H1 (cell line): ENCODE results near the gene THEMIS. TPM values are rescaled to one million over a fixed set of nuclear protein-coding genes. Genes with fewer than 3 reads are reported as not detected.

Experiments used
- CTCF ChIA-PET: fragments of 300-600 bp; sonication (Branson Sonifier 250); formaldehyde crosslinking; loops from one replicate; lab custom pipeline; 2021; ENCODE audit not compliant: partially characterized antibody; lab: Charles Lee
- POLR2A ChIA-PET: fragments of 300-600 bp; sonication (Branson Sonifier 250); formaldehyde crosslinking; loops from one replicate; lab custom pipeline; 2021; ENCODE audit warnings: inconsistent platforms; ENCODE audit not compliant: partially characterized antibody; lab: Charles Lee
- DNase-seq, 2 experiments: peaks; one replicate each; pipeline versions ENCODE4 v3.0.0 to v3.0.0-alpha.2; 2010 to 2022; ENCODE audit warnings: low spot score in 2 of 2, low read depth in 1 of 2, mixed read lengths in 1 of 2
- FAIRE-seq: peaks from 2 replicates; lab custom pipeline; 2011; peaks lifted over from hg19 to GRCh38; lab: Jason Lieb, UNC
- H2AFZ ChIP-seq: 2 replicates; pipeline ENCODE4 v1.8.1; 2012; ENCODE audit warnings: low read length, inconsistent platforms
- H2AK5ac ChIP-seq: 2 replicates; pipeline ENCODE4 v1.6.1; 2013; ENCODE audit warnings: low read depth, low read length
- H2BK120ac ChIP-seq: replicated peaks from 2 replicates; pipeline ENCODE3; 2013; ENCODE audit warnings: low read depth, low read length, inconsistent platforms
- H2BK12ac ChIP-seq: 2 replicates; pipeline ENCODE4 v1.6.1; 2013; ENCODE audit warnings: low read depth, low read length
- H2BK15ac ChIP-seq: 2 replicates; pipeline ENCODE4 v1.6.1; 2013; ENCODE audit warnings: low read length
- H2BK20ac ChIP-seq: 2 replicates; pipeline ENCODE4 v1.6.1; 2013; ENCODE audit warnings: low read length
- H2BK5ac ChIP-seq: 2 replicates; pipeline ENCODE4 v1.6.1; 2013; ENCODE audit warnings: low read depth, low read length
- H3K14ac ChIP-seq: 2 replicates; pipeline ENCODE4 v1.6.1; 2013; ENCODE audit warnings: inconsistent platforms; ENCODE audit not compliant: insufficient read length
- H3K18ac ChIP-seq: 2 replicates; pipeline ENCODE4 v1.6.1; 2013; ENCODE audit warnings: low read length; ENCODE audit errors: extremely low read depth
- H3K23ac ChIP-seq: 2 replicates; pipeline ENCODE4 v1.6.1; 2013; ENCODE audit warnings: inconsistent platforms; ENCODE audit not compliant: insufficient read length
- H3K23me2 ChIP-seq: 2 replicates; pipeline ENCODE4 v1.6.1; 2013; ENCODE audit warnings: low read depth, low read length
- H3K27ac ChIP-seq: 2 replicates; pipeline ENCODE4 v1.6.1; 2011; ENCODE audit warnings: low read depth, low read length, inconsistent platforms
- H3K27me3 ChIP-seq, 4 experiments: replicated peaks in 1 of 4; 1 replicate in 1 of 4; 2 replicates in 3 of 4; pipeline versions ENCODE4 v1.6.1 to v1.8.1; 2011 to 2013; ENCODE audit warnings: low read length in 3 of 4, mild to moderate bottlenecking in 3 of 4, inconsistent platforms in 2 of 4, mixed read lengths in 2 of 4, moderate library complexity in 1 of 4; ENCODE audit not compliant: control insufficient read depth in 3 of 4, insufficient read depth in 3 of 4; ENCODE audit errors: extremely low read depth in 1 of 4
- H3K36me3 ChIP-seq, 4 experiments: 2 replicates each; pipeline versions ENCODE4 v1.6.1 to v1.8.1; 2011 to 2013; ENCODE audit warnings: mild to moderate bottlenecking in 4 of 4, low read length in 3 of 4, moderate library complexity in 2 of 4, control low read depth in 1 of 4, inconsistent platforms in 1 of 4; ENCODE audit not compliant: insufficient read depth in 4 of 4, control insufficient read depth in 2 of 4
- H3K4ac ChIP-seq: replicated peaks from 2 replicates; pipeline ENCODE3; 2013; ENCODE audit warnings: low read length, low read depth, mixed read lengths, inconsistent platforms; ENCODE audit not compliant: insufficient read length
- H3K4me1 ChIP-seq, 4 experiments: replicated peaks in 1 of 4; 1 replicate in 1 of 4; 2 replicates in 3 of 4; pipeline versions ENCODE4 v1.6.1 to v1.8.1; 2011 to 2013; ENCODE audit warnings: low read length in 3 of 4, inconsistent platforms in 2 of 4, mixed read lengths in 1 of 4; ENCODE audit not compliant: insufficient read depth in 4 of 4, control insufficient read depth in 3 of 4
- H3K4me2 ChIP-seq, 2 experiments: 2 replicates each; pipeline versions ENCODE4 v1.6.1 to v1.8.1; 2011 to 2013; ENCODE audit warnings: low read depth in 2 of 2, low read length in 2 of 2, control low read depth in 1 of 2, inconsistent platforms in 1 of 2, mild to moderate bottlenecking in 1 of 2; ENCODE audit not compliant: insufficient read depth in 1 of 2
- H3K4me3 ChIP-seq, 4 experiments: fragments of 200-600, 300-600 bp in 1 of 4; sonication (generic), shearing (Covaris generic), sonication (Bioruptor Twin) in 1 of 4; 2 replicates each; pipeline versions ENCODE4 v1.5.1 to v1.8.1; 2011 to 2016; ENCODE audit warnings: low read length in 4 of 4, low read depth in 3 of 4, control low read depth in 2 of 4, inconsistent platforms in 2 of 4, mild to moderate bottlenecking in 2 of 4, mixed read lengths in 1 of 4, moderate library complexity in 1 of 4; ENCODE audit not compliant: insufficient read depth in 2 of 4; ENCODE audit errors: extremely low read depth in 1 of 4
- H3K56ac ChIP-seq: replicated peaks from 2 replicates; pipeline ENCODE3; 2013; ENCODE audit warnings: low read depth, mild to moderate bottlenecking, mixed read lengths, low read length, inconsistent platforms; ENCODE audit not compliant: insufficient read length
- H3K79me1 ChIP-seq: 2 replicates; pipeline ENCODE4 v1.6.1; 2013; ENCODE audit warnings: low read depth, low read length, control low read depth
- H3K79me2 ChIP-seq, 2 experiments: 2 replicates each; pipeline versions ENCODE4 v1.6.1 to v1.8.1; 2012 to 2013; ENCODE audit warnings: low read length in 2 of 2, mild to moderate bottlenecking in 2 of 2, inconsistent platforms in 1 of 2; ENCODE audit not compliant: insufficient read depth in 2 of 2, control insufficient read depth in 1 of 2
- H3K9ac ChIP-seq, 4 experiments: replicated peaks in 1 of 4; 1 replicate in 1 of 4; 2 replicates in 3 of 4; pipeline versions ENCODE4 v1.6.1 to v1.8.1; 2011 to 2013; ENCODE audit warnings: low read depth in 3 of 4, low read length in 3 of 4, control low read depth in 2 of 4, mild to moderate bottlenecking in 2 of 4, moderate library complexity in 2 of 4, inconsistent platforms in 1 of 4; ENCODE audit errors: extremely low read depth in 1 of 4
- H3K9me3 ChIP-seq, 2 experiments: 2 replicates each; pipeline versions ENCODE4 v1.6.1 to v1.8.1; 2012 to 2013; ENCODE audit warnings: mild to moderate bottlenecking in 2 of 2, moderate library complexity in 2 of 2, control low read depth in 1 of 2, inconsistent platforms in 1 of 2, low read depth in 1 of 2, low read length in 1 of 2, mixed read lengths in 1 of 2; ENCODE audit not compliant: insufficient read depth in 2 of 2
- H4K20me1 ChIP-seq, 2 experiments: replicated peaks in 1 of 2; 2 replicates each; pipeline versions ENCODE3 to v1.8.1; 2011 to 2013; ENCODE audit warnings: inconsistent platforms in 2 of 2, low read length in 2 of 2, mild to moderate bottlenecking in 1 of 2; ENCODE audit not compliant: insufficient read depth in 2 of 2, control insufficient read depth in 1 of 2
- H4K5ac ChIP-seq: 2 replicates; pipeline ENCODE4 v1.6.1; 2013; ENCODE audit warnings: low read length, low read depth, mixed read lengths, inconsistent platforms; ENCODE audit not compliant: insufficient read length
- H4K8ac ChIP-seq: 2 replicates; pipeline ENCODE4 v1.8.0; 2013; ENCODE audit warnings: mild to moderate bottlenecking, moderate library complexity, low read length, inconsistent platforms; ENCODE audit not compliant: insufficient read depth; ENCODE audit errors: extremely low read depth
- H4K91ac ChIP-seq: replicated peaks from 2 replicates; pipeline ENCODE3; 2013; ENCODE audit warnings: low read length, mixed read lengths, inconsistent platforms; ENCODE audit not compliant: insufficient read length
- ASH2L ChIP-seq: fragments of 200-600, 300-600 bp; sonication (generic); IDR thresholded peaks from one replicate; pipeline ENCODE4 v1.7.1; 2017; ENCODE audit warnings: low read length
- BCL11A ChIP-seq, 2 experiments: IDR thresholded peaks; one replicate each; pipeline ENCODE4 v1.6.1; 2011; ENCODE audit warnings: low read depth in 2 of 2, low read length in 2 of 2, mild to moderate bottlenecking in 2 of 2
- CBX8 ChIP-seq: fragments of 300-800, 300-1000 bp; sonication (generic); IDR thresholded peaks from 2 replicates; pipeline ENCODE4 v1.7.1; 2016; ENCODE audit warnings: low read depth, low read length, borderline replicate concordance
- GABPA ChIP-seq: IDR thresholded peaks from 2 replicates; pipeline ENCODE4 v1.6.1; 2011; ENCODE audit warnings: mild to moderate bottlenecking, low read length, moderate library complexity, borderline replicate concordance; ENCODE audit not compliant: insufficient read depth
- GTF2F1 ChIP-seq: IDR thresholded peaks from 2 replicates; pipeline ENCODE4 v1.6.1; 2012; ENCODE audit warnings: low read depth, low read length, improper control_type of control experiment, borderline replicate concordance
- HDAC6 ChIP-seq: IDR thresholded peaks from one replicate; pipeline ENCODE4 v1.7.1; 2012; ENCODE audit warnings: low read depth, mild to moderate bottlenecking, inconsistent platforms, low read length, moderate library complexity
- JUN ChIP-seq: IDR thresholded peaks from 2 replicates; pipeline ENCODE4 v1.6.1; 2011; ENCODE audit warnings: low read depth, mild to moderate bottlenecking, improper control_type of control experiment, low read length
- KDM1A ChIP-seq: fragments of 200-600, 300-600 bp; sonication (generic); IDR thresholded peaks from 2 replicates; pipeline ENCODE4 v1.7.1; 2016; ENCODE audit warnings: mild to moderate bottlenecking, low read length, borderline replicate concordance
- RAD21 ChIP-seq, 2 experiments: IDR thresholded peaks in 1 of 2; conservative IDR thresholded peaks in 1 of 2; 2 replicates each; pipeline ENCODE4 v1.6.1; 2011; ENCODE audit warnings: low read depth in 2 of 2, low read length in 2 of 2, improper control_type of control experiment in 1 of 2, inconsistent platforms in 1 of 2, mild to moderate bottlenecking in 1 of 2, moderate library complexity in 1 of 2
- RNF2 ChIP-seq: fragments of 200-900, 300-1000 bp; sonication (generic); IDR thresholded peaks from 2 replicates; pipeline ENCODE4 v1.7.1; 2016; ENCODE audit warnings: borderline replicate concordance, low read depth, mild to moderate bottlenecking, antibody characterized with exemption, low read length; ENCODE audit not compliant: poor library complexity, severe bottlenecking; ENCODE audit errors: missing control alignments
- SIN3A ChIP-seq, 2 experiments: IDR thresholded peaks in 1 of 2; conservative IDR thresholded peaks in 1 of 2; 2 replicates each; pipeline ENCODE4 v1.6.1; 2011 to 2012; ENCODE audit warnings: low read length in 2 of 2, improper control_type of control experiment in 1 of 2, low read depth in 1 of 2, mild to moderate bottlenecking in 1 of 2
- SP1 ChIP-seq: IDR thresholded peaks from 2 replicates; pipeline ENCODE4 v1.6.1; 2011; ENCODE audit warnings: low read depth, low read length
- SP2 ChIP-seq: IDR thresholded peaks from 2 replicates; pipeline ENCODE4 v1.6.1; 2012; ENCODE audit warnings: mild to moderate bottlenecking, low read length, inconsistent platforms
- ZNF274 ChIP-seq: IDR thresholded peaks from 2 replicates; pipeline ENCODE4 v1.7.0; 2012; ENCODE audit warnings: low read length, borderline replicate concordance; ENCODE audit errors: extremely low read depth
- WGBS, 2 experiments: shearing (Covaris generic) in 1 of 2; methylation state at CpG; one replicate each; pipeline versions ENCODE4 v1.1.6 to v1.1.7; 2013 to 2015; ENCODE audit warnings: low lambda C conversion rate in 2 of 2, mixed read lengths in 2 of 2, inconsistent platforms in 1 of 2, low coverage in 1 of 2, missing lambda C conversion rate in 1 of 2; ENCODE audit not compliant: insufficient replicate concordance in 2 of 2, insufficient coverage in 1 of 2, insufficient read length in 1 of 2; ENCODE audit errors: extremely low coverage in 1 of 2, missing lambda C conversion rate in 1 of 2; 5-methylcytosine and 5-hydroxymethylcytosine counted together
- polyA plus RNA-seq, 7 experiments: library from polyadenylated mRNA; depleted of rRNA in 3 of 7; stranded (reverse) in 5 of 7; unstranded in 2 of 7; fragments of >200 nt in 5 of 7; fragments of 200-250 nt in 2 of 7; gene quantifications; 1 replicate in 5 of 7; 2 replicates in 1 of 7; 4 replicates in 1 of 7; pipeline versions ENCODE4 v1.2.1 to v1.2.3, GENCODE V29; 2011 to 2013; ENCODE audit warnings: missing spikeins in 2 of 7, mixed read lengths in 2 of 7
- total RNA-seq: library from RNA; stranded (reverse); fragmentation: NEBNext Ultra II Directional; extraction: Animal tissue kit (Norgen Biotek cat#: 25700); gene quantifications from 2 replicates; pipeline ENCODE4 v1.2.1, GENCODE V29; 2021

Gene THEMIS
- total and polyA plus RNA-seq, 2 of the 8 experiments (the other 6 are each of a cell fraction or from before 2014, with no cell fraction given) = not detected

- Histone ChIP-seq H4K20me1 (no peaks in the 10 kb centered on the region), H3K27ac (no peak overlapping the region), H3K4me3 (no peak overlapping the region), H2AFZ (no peak overlapping the region), H3K79me1 (no peaks in the 10 kb centered on the region), H2BK120ac (no peak overlapping the region), H2BK15ac (no peak overlapping the region), H2BK12ac (0 out of 2 replicates have a peak overlapping the region, but pooled peaks have one; percentile 50), H3K4me2 (no peak overlapping the region), H3K36me3 (no peaks in the 10 kb centered on the region), H2BK5ac (no peak overlapping the region), H2BK20ac (no peak overlapping the region), H4K91ac (no peak overlapping the region), H3K14ac (no peak overlapping the region), H3K27me3 (no peaks in the 10 kb centered on the region), H4K5ac (no peak overlapping the region), H3K23ac (no peak overlapping the region), H3K18ac (no peak overlapping the region), H3K9me3 (no peaks in the 10 kb centered on the region; a peak in 1 of 4 replicates), H3K79me2 (no peaks in the 10 kb centered on the region), H3K4me1 (no peaks in the 10 kb centered on the region; a peak in 1 of 7 replicates), H3K9ac (no peak overlapping the region), H3K23me2 (no peaks in the 10 kb centered on the region), H3K56ac (no peak overlapping the region), H4K8ac (no peak overlapping the region), H2AK5ac (no peak overlapping the region), H3K4ac (no peak overlapping the region)
- CTCF ChIA-PET = interaction anchor here (1.0 kb wide), 1 partner anchor 14 kb away, joined by 4 read pairs; no protein-coding TSS in a partner anchor
- POLR2A ChIA-PET = no interaction called here
- 94% methylated on average over 5 of the region's 5 CpGs; no CpG with 5 or more reads in 1 of the 2 experiments for WGBS, 2 experiments
- FAIRE-seq (no peak), DNase-seq (no peak)
- no peak for TF ChIP-seq BCL11A (IDR thresholded peaks at IDR 0.05; ENCODE audit: low read depth in 2 of 2, low read length in 2 of 2)
- no peak for TF ChIP-seq CBX8
- TF ChIP-seq SP2 = no peak
- no peak for TF ChIP-seq KDM1A
- TF ChIP-seq HDAC6 = no peak
- no peak for TF ChIP-seq SP1
- TF ChIP-seq JUN = no peak
- TF ChIP-seq RNF2 = no peak
- TF ChIP-seq GTF2F1 = no peak
- TF ChIP-seq ZNF274 = no peak
- TF ChIP-seq GABPA = no peak
- TF ChIP-seq SIN3A (conservative IDR thresholded peaks at IDR 0.05 in 1 of 2, IDR thresholded peaks at IDR 0.05 in 1 of 2; ENCODE audit: low read depth in 1 of 2, low read length in 2 of 2) = no peak
- no peak for TF ChIP-seq RAD21 (IDR thresholded peaks at IDR 0.05 in 1 of 2, conservative IDR thresholded peaks at IDR 0.05 in 1 of 2; ENCODE audit: low read depth in 2 of 2, low read length in 2 of 2)
- TF ChIP-seq ASH2L = no peak
Measured at GRCh38 chr6:127790571-127790970, 110.3 kb downstream of the THEMIS start.
